ENCODE results near the gene SUSD4.

The SUSD4 gene

DNA sequence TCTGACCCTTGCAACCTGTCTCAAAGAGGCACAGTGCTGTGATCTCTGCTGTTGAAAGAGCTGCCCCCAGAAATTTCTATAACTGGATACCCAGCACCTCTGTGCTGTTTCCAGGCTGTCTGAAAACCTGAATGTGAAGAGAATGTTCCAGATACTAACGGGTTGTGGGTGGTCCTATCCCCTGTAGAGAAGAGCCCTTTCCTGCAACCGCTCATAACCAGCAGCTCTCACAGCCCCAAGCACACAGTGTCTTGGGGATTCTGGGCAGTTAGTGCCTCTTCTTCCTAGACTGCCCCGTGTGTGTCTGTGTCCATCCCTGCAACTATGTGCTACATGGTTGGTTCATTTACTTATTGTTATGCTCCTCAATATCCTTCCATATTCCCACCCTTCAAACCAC, 104.5 kb downstream of the SUSD4 start:
- no peaks in the 10 kb centered on the region for H3K36me3 ChIP-seq (replicated peaks in 1 of 2; ENCODE audit: control insufficient read depth in 2 of 2, insufficient read depth in 2 of 2, low read length in 2 of 2)
- no peak overlapping the region for H3K27ac ChIP-seq (replicated peaks; ENCODE audit: low read length)
- no peak overlapping the region for H3K23ac ChIP-seq (ENCODE audit: low read depth, low read length, poor library complexity)
- no peak overlapping the region for H2BK5ac ChIP-seq (ENCODE audit: low read length)
- H2AFZ ChIP-seq (ENCODE audit: low read length), result no peak overlapping the region
- no peaks in the 10 kb centered on the region for H3K79me1 ChIP-seq (ENCODE audit: low read depth, low read length)
- no peak overlapping the region for H3K18ac ChIP-seq (ENCODE audit: low read length)
- H3K9ac ChIP-seq (ENCODE audit: low read depth, low read length, poor library complexity), result no peak overlapping the region
- no peak overlapping the region for H3K4ac ChIP-seq (ENCODE audit: low read length)
- no peak overlapping the region for H3K14ac ChIP-seq (ENCODE audit: low read length)
- no peak overlapping the region for H4K91ac ChIP-seq (ENCODE audit: low read depth, low read length, poor library complexity)
- H2BK15ac ChIP-seq (ENCODE audit: low read length), result no peak overlapping the region
- no peaks in the 10 kb centered on the region for H3K9me3 ChIP-seq (replicated peaks in 1 of 2; ENCODE audit: control insufficient read depth in 2 of 2, insufficient read depth in 1 of 2, low read depth in 1 of 2, low read length in 2 of 2)
- no CpG with 5 or more reads among the region's 3 CpGs for WGBS, 2 donors (ENCODE audit: extremely low coverage in 2 of 2, insufficient read length in 2 of 2, insufficient replicate concordance in 1 of 2)
- H3K27me3 ChIP-seq (ENCODE audit: control insufficient read depth in 3 of 3, insufficient read depth in 3 of 3, low read depth in 1 of 3, low read length in 3 of 3), result peaks cover 0 to 4% (median 0%) of the 10 kb centered on the region in 3 experiments
- no peak overlapping the region for H4K8ac ChIP-seq (ENCODE audit: low read depth, low read length)
- peaks cover 0 to 7% of the 10 kb centered on the region in 2 donors for H3K4me1 ChIP-seq (ENCODE audit: control insufficient read depth in 2 of 2, insufficient read depth in 1 of 2, low read depth in 1 of 2, low read length in 2 of 2)
- no peak overlapping the region for H2BK120ac ChIP-seq (ENCODE audit: low read depth, low read length)
- DNase-seq (ENCODE audit: low spot score), result no peak
- H3K4me2 ChIP-seq (ENCODE audit: insufficient read depth, low read length, poor library complexity, severe bottlenecking), result no peak overlapping the region
- no peak overlapping the region for H3K4me3 ChIP-seq (ENCODE audit: low read length in 2 of 2)
- H2BK12ac ChIP-seq (ENCODE audit: low read length), result no peak overlapping the region
- H2AK5ac ChIP-seq (ENCODE audit: low read depth, low read length), result no peak overlapping the region

DNA sequence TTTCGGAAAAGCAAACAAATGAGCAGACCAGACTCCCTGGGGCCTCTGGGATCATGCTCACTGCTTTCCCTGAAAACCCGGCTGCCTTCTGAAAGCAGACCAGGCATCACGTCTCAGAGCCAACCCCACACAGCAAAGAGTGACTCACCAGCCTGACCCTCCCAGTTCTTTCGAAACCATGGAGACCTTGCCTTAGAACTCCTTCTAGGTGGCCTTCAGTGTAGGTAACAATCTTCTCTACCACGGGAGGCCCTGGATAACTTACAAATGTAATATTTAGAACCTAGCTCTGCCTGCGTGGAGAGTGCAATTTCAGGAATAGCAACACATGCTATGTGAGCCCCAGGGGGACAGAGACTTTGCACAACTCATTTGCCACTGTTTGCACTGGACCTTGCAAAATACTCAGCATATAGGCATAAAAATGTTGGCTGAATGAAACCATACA, 105.2 kb downstream of the SUSD4 start:
- WGBS, 2 donors (ENCODE audit: extremely low coverage in 2 of 2, insufficient read length in 2 of 2, insufficient replicate concordance in 1 of 2), result no CpG with 5 or more reads among the region's 6 CpGs
- no peak overlapping the region for H2AK5ac ChIP-seq (ENCODE audit: low read depth, low read length)
- H3K18ac ChIP-seq (ENCODE audit: low read length), result no peak overlapping the region
- H3K9ac ChIP-seq (ENCODE audit: low read depth, low read length, poor library complexity), result no peak overlapping the region
- no peak overlapping the region for H3K4me2 ChIP-seq (ENCODE audit: insufficient read depth, low read length, poor library complexity, severe bottlenecking)
- no peak overlapping the region for H2BK12ac ChIP-seq (ENCODE audit: low read length)
- no peak overlapping the region for H2BK120ac ChIP-seq (ENCODE audit: low read depth, low read length)
- no peaks in the 10 kb centered on the region for H3K9me3 ChIP-seq (replicated peaks in 1 of 2; ENCODE audit: control insufficient read depth in 2 of 2, insufficient read depth in 1 of 2, low read depth in 1 of 2, low read length in 2 of 2)
- no peak overlapping the region for H4K8ac ChIP-seq (ENCODE audit: low read depth, low read length)
- no peak overlapping the region for H2AFZ ChIP-seq (ENCODE audit: low read length)
- no peak overlapping the region for H3K14ac ChIP-seq (ENCODE audit: low read length)
- peaks cover 0 to 4% (median 0%) of the 10 kb centered on the region in 3 experiments for H3K27me3 ChIP-seq (ENCODE audit: control insufficient read depth in 3 of 3, insufficient read depth in 3 of 3, low read depth in 1 of 3, low read length in 3 of 3)
- H3K27ac ChIP-seq (replicated peaks; ENCODE audit: low read length), result no peak overlapping the region
- H3K4ac ChIP-seq (ENCODE audit: low read length), result no peak overlapping the region
- no peak overlapping the region for H3K23ac ChIP-seq (ENCODE audit: low read depth, low read length, poor library complexity)
- H2BK15ac ChIP-seq (ENCODE audit: low read length), result no peak overlapping the region
- no peaks in the 10 kb centered on the region for H3K79me1 ChIP-seq (ENCODE audit: low read depth, low read length)
- H4K91ac ChIP-seq (ENCODE audit: low read depth, low read length, poor library complexity), result no peak overlapping the region
- peaks cover 0 to 7% of the 10 kb centered on the region in 2 donors for H3K4me1 ChIP-seq (ENCODE audit: control insufficient read depth in 2 of 2, insufficient read depth in 1 of 2, low read depth in 1 of 2, low read length in 2 of 2)
- H3K4me3 ChIP-seq (ENCODE audit: low read length in 2 of 2), result no peak overlapping the region
- H2BK5ac ChIP-seq (ENCODE audit: low read length), result no peak overlapping the region
- no peaks in the 10 kb centered on the region for H3K36me3 ChIP-seq (replicated peaks in 1 of 2; ENCODE audit: control insufficient read depth in 2 of 2, insufficient read depth in 2 of 2, low read length in 2 of 2)
- DNase-seq (ENCODE audit: low spot score), result no peak

GRCh38 chr1:223257856-223258550, 106.0 kb downstream of the SUSD4 start:
- peaks cover 0 to 7% of the 10 kb centered on the region in 2 donors for H3K4me1 ChIP-seq (ENCODE audit: control insufficient read depth in 2 of 2, insufficient read depth in 1 of 2, low read depth in 1 of 2, low read length in 2 of 2)
- no peak overlapping the region for H3K9ac ChIP-seq (ENCODE audit: low read depth, low read length, poor library complexity)
- no CpG with 5 or more reads among the region's 8 CpGs for WGBS, 2 donors (ENCODE audit: extremely low coverage in 2 of 2, insufficient read length in 2 of 2, insufficient replicate concordance in 1 of 2)
- H2BK120ac ChIP-seq (ENCODE audit: low read depth, low read length), result no peak overlapping the region
- no peak overlapping the region for H2BK12ac ChIP-seq (ENCODE audit: low read length)
- H3K4me3 ChIP-seq (ENCODE audit: low read length in 2 of 2), result no peak overlapping the region
- H3K27me3 ChIP-seq (ENCODE audit: control insufficient read depth in 3 of 3, insufficient read depth in 3 of 3, low read depth in 1 of 3, low read length in 3 of 3), result peaks cover 0 to 4% (median 0%) of the 10 kb centered on the region in 3 experiments
- H3K23ac ChIP-seq (ENCODE audit: low read depth, low read length, poor library complexity), result no peak overlapping the region
- H3K4me2 ChIP-seq (ENCODE audit: insufficient read depth, low read length, poor library complexity, severe bottlenecking), result no peak overlapping the region
- H4K91ac ChIP-seq (ENCODE audit: low read depth, low read length, poor library complexity), result no peak overlapping the region
- H3K4ac ChIP-seq (ENCODE audit: low read length), result no peak overlapping the region
- H3K18ac ChIP-seq (ENCODE audit: low read length), result no peak overlapping the region
- no peaks in the 10 kb centered on the region for H3K9me3 ChIP-seq (replicated peaks in 1 of 2; ENCODE audit: control insufficient read depth in 2 of 2, insufficient read depth in 1 of 2, low read depth in 1 of 2, low read length in 2 of 2)
- no peak overlapping the region for H4K8ac ChIP-seq (ENCODE audit: low read depth, low read length)
- H2BK5ac ChIP-seq (ENCODE audit: low read length), result no peak overlapping the region
- DNase-seq (ENCODE audit: low spot score), result no peak
- no peaks in the 10 kb centered on the region for H3K79me1 ChIP-seq (ENCODE audit: low read depth, low read length)
- no peak overlapping the region for H2AFZ ChIP-seq (ENCODE audit: low read length)
- H2AK5ac ChIP-seq (ENCODE audit: low read depth, low read length), result no peak overlapping the region
- H3K27ac ChIP-seq (replicated peaks; ENCODE audit: low read length), result no peak overlapping the region
- H2BK15ac ChIP-seq (ENCODE audit: low read length), result no peak overlapping the region
- no peak overlapping the region for H3K14ac ChIP-seq (ENCODE audit: low read length)
- no peaks in the 10 kb centered on the region for H3K36me3 ChIP-seq (replicated peaks in 1 of 2; ENCODE audit: control insufficient read depth in 2 of 2, insufficient read depth in 2 of 2, low read length in 2 of 2)

DNA sequence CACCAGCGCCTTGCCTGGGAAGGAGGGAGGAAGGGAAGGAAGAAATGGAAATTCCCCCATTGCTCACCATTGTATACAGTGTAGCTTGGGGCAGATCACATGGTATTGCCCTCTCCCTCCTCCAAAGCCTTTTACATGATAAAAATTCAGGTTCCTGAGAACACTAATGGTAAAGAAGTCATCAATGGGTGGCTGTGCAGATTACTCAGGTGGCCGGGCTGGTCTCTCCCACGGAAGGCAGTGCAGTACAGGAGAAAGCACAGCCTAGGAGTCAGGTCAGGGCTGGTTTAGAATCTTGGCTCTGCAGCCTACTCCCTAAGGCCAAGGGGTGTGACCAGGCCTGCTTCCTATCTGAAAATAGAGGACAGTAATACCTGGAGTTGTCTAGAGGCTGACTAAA, 107.9 kb downstream of the SUSD4 start:
- peaks cover 0 to 4% (median 0%) of the 10 kb centered on the region in 3 experiments for H3K27me3 ChIP-seq (ENCODE audit: control insufficient read depth in 3 of 3, insufficient read depth in 3 of 3, low read depth in 1 of 3, low read length in 3 of 3)
- H3K14ac ChIP-seq (ENCODE audit: low read length), result no peak overlapping the region
- H3K18ac ChIP-seq (ENCODE audit: low read length), result no peak overlapping the region
- no peaks in the 10 kb centered on the region for H3K79me1 ChIP-seq (ENCODE audit: low read depth, low read length)
- H3K23ac ChIP-seq (ENCODE audit: low read depth, low read length, poor library complexity), result no peak overlapping the region
- no CpG with 5 or more reads among the region's 3 CpGs for WGBS, 2 donors (ENCODE audit: extremely low coverage in 2 of 2, insufficient read length in 2 of 2, insufficient replicate concordance in 1 of 2)
- H3K27ac ChIP-seq (replicated peaks; ENCODE audit: low read length), result no peak overlapping the region
- H3K9me3 ChIP-seq (replicated peaks in 1 of 2; ENCODE audit: control insufficient read depth in 2 of 2, insufficient read depth in 1 of 2, low read depth in 1 of 2, low read length in 2 of 2), result no peaks in the 10 kb centered on the region
- H3K4ac ChIP-seq (ENCODE audit: low read length), result no peak overlapping the region
- no peak overlapping the region for H2BK12ac ChIP-seq (ENCODE audit: low read length)
- no peak overlapping the region for H2BK5ac ChIP-seq (ENCODE audit: low read length)
- no peak overlapping the region for H2AK5ac ChIP-seq (ENCODE audit: low read depth, low read length)
- no peak overlapping the region for H2BK120ac ChIP-seq (ENCODE audit: low read depth, low read length)
- no peak overlapping the region for H3K4me3 ChIP-seq (ENCODE audit: low read length in 2 of 2)
- no peak overlapping the region for H3K4me2 ChIP-seq (ENCODE audit: insufficient read depth, low read length, poor library complexity, severe bottlenecking)
- peaks cover 0 to 4% of the 10 kb centered on the region in 2 donors for H3K4me1 ChIP-seq (ENCODE audit: control insufficient read depth in 2 of 2, insufficient read depth in 1 of 2, low read depth in 1 of 2, low read length in 2 of 2)
- no peak overlapping the region for H2AFZ ChIP-seq (ENCODE audit: low read length)
- no peak overlapping the region for H3K9ac ChIP-seq (ENCODE audit: low read depth, low read length, poor library complexity)
- H3K36me3 ChIP-seq (replicated peaks in 1 of 2; ENCODE audit: control insufficient read depth in 2 of 2, insufficient read depth in 2 of 2, low read length in 2 of 2), result no peaks in the 10 kb centered on the region
- no peak for DNase-seq (ENCODE audit: low spot score)
- H4K91ac ChIP-seq (ENCODE audit: low read depth, low read length, poor library complexity), result no peak overlapping the region
- H2BK15ac ChIP-seq (ENCODE audit: low read length), result no peak overlapping the region
- no peak overlapping the region for H4K8ac ChIP-seq (ENCODE audit: low read depth, low read length)

All from neuronal stem cell (in vitro differentiated cells).